ENCODE measurements around the gene NSD1.

Gene NSD1

GRCh38 chr5:177309351-177310191 is 176.0 kb downstream of the NSD1 start:
- DNase-seq (ENCODE audit: low read depth), result peak; percentile 62

GRCh38 chr5:177310332-177310731 is 176.8 kb downstream of the NSD1 start:
- no peak for DNase-seq (ENCODE audit: low read depth)

DNA sequence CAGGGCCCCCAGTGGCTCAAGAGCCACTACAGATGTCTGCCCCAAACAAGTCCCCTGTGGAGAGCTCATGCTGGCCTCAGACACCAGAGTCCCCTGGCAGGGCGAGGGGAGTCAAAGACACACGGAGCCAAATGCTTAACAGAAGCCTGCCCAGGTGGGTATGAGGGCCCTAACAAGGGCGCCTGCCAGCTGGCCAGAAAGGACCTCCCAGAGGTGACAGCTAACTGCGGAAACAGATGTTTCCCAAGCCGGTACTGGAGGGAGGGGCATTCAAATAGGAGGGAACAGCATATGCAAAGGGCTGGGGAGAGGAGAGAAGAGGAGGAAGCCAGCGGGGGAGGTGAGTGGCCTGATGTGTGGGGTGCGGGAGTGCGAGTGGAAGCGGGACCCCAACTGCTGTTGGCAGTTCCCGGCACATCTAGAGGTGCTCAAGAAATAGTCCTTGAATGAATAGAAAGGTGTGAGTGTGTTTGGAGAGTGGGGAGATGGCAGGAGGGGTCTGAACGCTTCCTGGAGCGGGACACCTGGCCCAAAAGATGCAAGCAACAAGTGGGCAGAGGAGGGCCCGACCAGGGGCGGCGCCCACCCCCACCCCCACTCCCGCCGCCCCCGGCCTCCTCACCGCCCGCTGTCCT is 177.3 kb downstream of the NSD1 start:
- no peak for DNase-seq (ENCODE audit: low read depth)

DNA sequence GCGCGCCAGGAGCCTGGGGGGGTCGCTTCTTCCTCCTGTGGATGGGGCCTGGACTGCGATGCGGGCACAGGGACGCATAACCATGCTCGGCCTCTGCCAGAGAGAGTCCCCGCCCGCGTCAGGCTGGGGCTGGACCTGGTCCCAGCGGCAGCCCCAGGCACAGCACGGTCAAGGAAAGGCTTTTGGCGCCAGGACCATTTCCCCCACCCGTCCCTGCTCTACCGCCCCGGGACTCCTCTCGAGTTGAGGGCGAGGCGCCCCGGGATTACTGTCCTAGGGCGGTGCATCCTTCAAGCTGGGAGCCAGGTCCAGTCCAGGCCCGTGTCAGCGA is 177.8 kb downstream of the NSD1 start:
- DNase-seq (ENCODE audit: low read depth), result no peak

DNA sequence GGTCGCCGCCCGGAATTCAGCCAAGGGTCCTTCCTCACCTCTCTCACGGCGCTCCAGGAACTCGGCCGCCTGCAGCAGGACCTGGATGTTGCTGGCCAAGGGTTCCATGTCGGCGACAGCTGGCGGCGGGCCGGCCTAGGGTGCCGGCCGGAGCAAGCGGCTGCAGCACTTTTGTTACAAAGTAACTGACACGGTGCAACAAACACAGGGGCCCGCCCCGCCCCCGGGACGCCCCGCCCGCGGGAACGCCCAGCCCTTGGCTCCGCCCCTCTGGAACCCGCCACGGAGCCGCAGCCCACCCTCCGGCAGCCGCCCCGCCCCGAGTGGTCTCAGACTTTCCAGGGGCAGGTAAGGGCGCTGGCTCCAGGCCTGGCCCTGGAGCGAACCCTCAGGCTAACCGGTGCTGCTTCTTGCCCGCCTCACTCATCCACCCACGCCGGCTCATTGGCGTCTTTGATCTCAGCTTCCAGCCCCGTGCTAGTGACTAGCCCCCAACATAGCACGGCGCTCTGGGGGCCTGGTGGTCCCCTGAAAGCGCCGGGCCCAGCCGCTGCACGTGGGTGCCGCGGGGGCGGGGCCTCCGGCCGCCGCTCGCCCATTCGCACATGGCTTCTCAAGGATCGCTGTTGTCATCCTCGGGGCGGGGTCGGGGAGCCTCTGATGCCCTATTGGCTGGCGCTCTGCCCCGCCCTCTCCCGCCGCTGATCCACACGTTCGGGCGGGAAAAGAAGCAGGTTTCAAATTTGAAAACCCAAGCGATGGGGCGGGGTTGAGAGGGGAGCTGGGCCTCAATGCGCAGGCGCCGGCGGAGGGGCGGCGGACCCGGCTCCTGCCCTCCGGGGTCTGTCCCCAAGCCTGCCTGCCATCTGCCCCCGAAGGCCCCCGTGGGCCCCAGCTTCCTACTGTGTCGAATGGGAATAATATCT is 178.4 kb downstream of the NSD1 start, which contains the start of gene MXD3:
Gene MXD3, minus strand, starts transcription at position 176 of the 926 bp plus-strand sequence. Its CDS starts 68 bp downstream, at position 108.
- peak; percentile 94 for DNase-seq (ENCODE audit: low read depth)

DNA sequence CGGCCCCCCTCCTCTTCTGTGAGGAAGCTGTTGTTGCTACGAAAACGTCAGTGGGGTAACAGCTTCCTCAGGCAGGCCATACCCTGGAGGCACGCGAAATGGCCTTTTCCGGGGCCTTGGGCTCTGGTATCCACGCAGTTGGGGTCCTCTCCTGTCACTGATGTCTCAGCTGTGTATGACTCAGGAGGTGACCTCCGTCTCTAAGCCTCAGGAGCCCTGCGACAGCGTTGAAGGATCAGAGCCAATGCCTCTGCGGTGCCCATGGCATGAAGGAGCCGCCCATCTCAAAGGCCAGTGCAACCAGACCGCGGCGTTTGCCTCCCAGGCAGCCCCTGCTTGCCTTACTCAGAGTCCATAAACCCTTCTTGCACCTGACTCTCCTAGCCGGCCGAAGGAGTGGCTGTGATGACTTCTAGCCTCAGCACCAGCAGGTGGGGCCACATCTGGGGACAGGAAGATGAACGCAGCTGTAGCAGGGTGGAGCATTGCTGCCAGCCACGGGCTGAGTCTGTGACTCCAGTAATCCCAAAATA is 179.1 kb downstream of the NSD1 start:
- DNase-seq (ENCODE audit: low read depth), result no peak

GRCh38 chr5:177313561-177314259 is 180.1 kb downstream of the NSD1 start:
- no peak for DNase-seq (ENCODE audit: low read depth)

- DNase-seq (ENCODE audit: low read depth), result no peak
Observed at GRCh38 chr5:177314376-177315342, 181.1 kb downstream of the NSD1 start.

- DNase-seq (ENCODE audit: low read depth), result no peak
Observed at GRCh38 chr5:177315411-177315810, 181.8 kb downstream of the NSD1 start.

GRCh38 chr5:177316005-177316404 is 182.4 kb downstream of the NSD1 start:
- DNase-seq (ENCODE audit: low read depth), result no peak

- peak; percentile 61 for DNase-seq (ENCODE audit: low read depth)
Observed at GRCh38 chr5:177317959-177318377, 184.4 kb downstream of the NSD1 start.

DNA sequence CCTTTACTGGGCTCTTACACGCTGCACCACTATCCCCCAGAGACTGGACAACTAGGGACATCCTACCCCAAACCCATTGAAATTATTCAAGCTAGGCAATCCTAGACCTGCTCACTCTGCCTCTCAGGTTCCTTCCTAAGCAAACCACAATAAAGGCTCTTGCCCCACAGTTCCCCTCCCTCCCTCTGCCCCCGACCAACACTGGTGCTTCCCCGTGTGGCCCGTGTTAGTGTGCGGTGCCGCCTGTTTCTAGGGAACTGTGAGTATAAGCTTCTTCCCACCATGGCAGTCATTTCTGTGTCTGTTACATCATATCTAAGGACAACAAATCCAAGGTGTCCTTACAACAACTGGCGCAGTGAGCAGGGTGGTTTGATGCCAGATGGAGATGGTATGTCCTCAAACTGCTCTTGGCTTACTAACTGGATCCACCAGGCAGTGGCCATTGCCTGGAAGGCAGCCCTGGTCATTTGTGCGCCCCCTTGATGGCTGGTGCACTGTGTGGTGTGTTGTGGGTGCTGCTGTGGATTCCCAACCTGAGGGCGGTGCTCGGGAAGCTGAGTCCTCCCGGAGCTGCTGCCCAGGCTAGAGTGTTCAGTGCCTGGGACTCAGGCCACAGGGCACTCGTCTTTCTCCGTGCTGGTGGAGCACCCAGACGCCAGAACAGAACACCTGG is 186.5 kb downstream of the NSD1 start:
- no peak for DNase-seq (ENCODE audit: low read depth)

GRCh38 chr5:177320879-177321278 is 187.3 kb downstream of the NSD1 start:
- no peak for DNase-seq (ENCODE audit: low read depth)

DNA sequence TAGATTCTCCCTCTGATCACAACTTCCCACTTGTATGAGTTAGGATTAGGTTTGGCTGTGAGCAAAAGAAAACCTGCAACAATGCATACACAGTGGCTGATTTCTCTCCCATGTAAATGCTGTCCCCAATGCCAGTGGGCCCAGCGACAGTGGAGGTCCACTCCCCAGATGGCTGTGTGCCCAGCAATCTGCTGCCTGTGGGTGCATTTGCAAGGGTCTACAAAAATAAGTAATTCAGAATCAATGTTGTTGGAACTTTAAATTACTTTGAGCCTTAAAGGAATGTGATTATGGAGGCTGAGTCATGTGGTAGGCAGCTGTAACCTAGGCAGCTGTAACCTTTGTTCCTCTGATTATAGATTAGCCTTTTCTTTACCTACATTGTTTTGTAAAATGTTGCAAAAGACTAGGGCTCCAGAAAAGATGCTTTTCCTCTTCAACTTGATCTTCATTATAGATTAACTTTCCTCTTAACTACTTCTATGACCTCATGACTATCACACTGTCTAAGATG is 192.4 kb downstream of the NSD1 start:
- no peak for DNase-seq (ENCODE audit: low read depth)

DNA sequence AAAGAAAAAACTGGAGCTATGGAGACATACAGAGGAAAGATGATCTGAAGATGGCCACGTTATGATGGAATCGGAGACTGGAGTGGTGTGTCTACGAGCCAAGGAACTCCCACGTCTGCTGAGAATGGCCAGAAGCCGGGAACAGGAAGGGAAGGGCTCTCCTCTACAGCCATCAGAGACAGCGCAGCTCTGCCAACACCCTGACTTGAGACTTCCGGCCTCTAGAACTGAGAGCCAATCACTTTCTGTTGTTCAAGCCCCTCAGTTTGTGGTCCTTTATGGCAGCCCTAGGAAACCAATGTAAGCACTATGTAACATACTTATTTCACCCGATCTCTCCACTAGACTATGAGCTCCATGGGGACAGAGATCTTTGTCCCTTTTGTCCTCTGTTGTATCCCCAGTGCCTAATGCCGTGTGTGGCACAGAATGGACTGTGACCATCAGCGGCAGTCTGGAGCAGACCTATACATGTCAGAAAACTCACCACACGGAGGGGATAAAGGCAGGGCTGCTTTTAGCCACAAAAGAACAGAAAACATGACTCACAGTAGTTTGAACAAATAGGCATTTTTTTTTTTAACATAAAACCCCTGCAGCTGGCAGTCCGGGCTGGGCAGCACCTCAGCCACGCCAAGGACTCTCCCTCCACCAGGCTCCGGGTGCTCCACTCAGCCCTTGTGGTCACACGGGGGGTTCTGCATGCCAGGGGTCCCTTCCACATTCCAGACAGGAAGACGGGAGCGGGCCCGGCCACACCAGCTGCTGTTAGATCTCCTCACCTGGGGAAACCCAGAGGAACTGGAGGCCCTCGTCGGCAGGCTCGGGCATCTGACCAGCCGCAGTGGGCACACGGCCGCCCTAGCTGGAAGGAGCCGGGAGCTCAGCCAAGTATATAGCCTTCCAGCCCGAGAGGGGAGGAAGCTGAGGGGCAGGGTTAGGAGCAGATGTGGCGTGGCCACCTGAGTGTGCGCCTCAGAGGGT is 194.3 kb downstream of the NSD1 start:
- no peak for DNase-seq (ENCODE audit: low read depth)

DNA sequence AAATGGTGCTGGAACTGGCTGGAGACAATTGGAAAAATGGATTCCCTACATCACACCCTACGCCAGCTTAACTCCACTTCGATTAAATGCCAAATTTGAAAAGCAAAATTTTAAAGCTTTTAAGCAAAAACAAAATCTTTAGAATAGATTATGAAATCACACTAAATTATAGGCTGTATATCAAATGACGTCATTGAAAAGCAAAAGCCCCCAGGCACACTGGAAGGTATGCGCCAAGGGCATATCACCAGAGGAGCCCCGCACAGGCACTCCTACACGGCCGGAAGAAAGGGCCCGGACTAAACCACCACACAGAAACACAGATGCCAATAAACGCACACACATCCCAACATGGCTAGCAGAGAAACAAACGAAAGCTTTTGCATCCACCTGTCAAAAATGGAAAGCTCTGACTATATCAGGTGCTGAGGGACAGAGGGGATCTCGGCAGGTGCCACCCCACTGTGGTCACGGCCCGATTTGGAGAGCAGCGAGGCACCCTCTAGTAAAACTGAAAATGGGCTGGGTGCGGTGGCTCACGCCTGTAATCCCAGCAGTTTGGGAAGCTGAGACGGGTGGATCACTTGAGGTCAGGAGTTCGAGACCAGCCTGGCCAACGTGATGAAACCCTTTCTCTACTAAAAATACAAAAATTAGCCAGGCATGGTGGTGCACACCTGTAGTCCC is 195.1 kb downstream of the NSD1 start:
- no peak for DNase-seq (ENCODE audit: low read depth)

- no peak for DNase-seq (ENCODE audit: low read depth)
Observed at GRCh38 chr5:177329883-177330282, 196.3 kb downstream of the NSD1 start.
